Muscle layer of colon (tissue), 2 donors: ENCODE measurements around the gene ZNF684.
"Not testable (repeated sequence)": the region's sequence is repeated elsewhere in the genome, so short reads cannot be mapped to it uniquely, and the experiment has no call there.

Source experiments
- H3K27ac ChIP-seq: one replicate; pipeline ENCODE4 v1.7.0; 2013; ENCODE audit warnings: low read depth, mild to moderate bottlenecking, low read length, moderate library complexity
- H3K27me3 ChIP-seq, 2 donors: one replicate each; pipeline ENCODE4 v1.7.0; 2013; ENCODE audit warnings: low read length in 2 of 2, mild to moderate bottlenecking in 2 of 2; ENCODE audit not compliant: insufficient read depth in 2 of 2, control insufficient read depth in 1 of 2
- H3K36me3 ChIP-seq: one replicate; pipeline ENCODE4 v1.7.0; 2013; ENCODE audit warnings: mild to moderate bottlenecking, low read length; ENCODE audit not compliant: insufficient read depth
- H3K4me1 ChIP-seq: one replicate; pipeline ENCODE4 v1.7.0; 2013; ENCODE audit warnings: mild to moderate bottlenecking, low read length; ENCODE audit not compliant: insufficient read depth
- H3K4me3 ChIP-seq, 2 donors: one replicate each; pipeline ENCODE4 v1.7.0; 2013; ENCODE audit warnings: low read length in 2 of 2, low read depth in 1 of 2, mild to moderate bottlenecking in 1 of 2, moderate library complexity in 1 of 2
- H3K9ac ChIP-seq: one replicate; pipeline ENCODE4 v1.7.0; 2013; ENCODE audit warnings: low read length
- H3K9me3 ChIP-seq: one replicate; pipeline ENCODE4 v1.7.0; 2013; ENCODE audit warnings: mild to moderate bottlenecking, low read length
- donor health status: abdominal sarcoma.
- donor health status: Adenocarcinoma of cecum.

The ZNF684 gene

DNA sequence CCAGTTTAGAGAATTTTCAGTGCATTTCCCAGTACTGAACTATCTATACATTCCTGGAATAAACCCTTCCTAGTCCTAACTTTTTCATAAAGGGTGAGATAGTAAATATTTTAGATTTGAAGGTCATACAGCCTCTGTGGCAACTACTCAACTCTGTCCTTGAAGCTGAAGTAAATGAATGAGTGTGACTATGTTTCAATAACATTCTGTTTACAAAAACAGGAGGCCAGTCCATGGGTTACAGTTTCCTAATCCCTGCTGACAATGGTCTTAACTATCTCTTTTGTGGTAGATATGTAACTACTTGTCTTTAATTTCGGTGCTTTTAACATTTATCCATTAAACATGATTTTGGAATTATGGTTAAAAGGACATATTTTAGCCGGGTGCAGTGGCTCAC is 4.3 kb downstream of the ZNF684 start:
- Histone ChIP-seq H3K27ac (no peak overlapping the region), H3K4me1 (peaks cover 12% of the 10 kb centered on the region), H3K27me3 (no peaks in the 10 kb centered on the region), H3K9ac (no peak overlapping the region), H3K4me3 (no peak overlapping the region), H3K9me3 (no peaks in the 10 kb centered on the region), H3K36me3 (peaks cover 7% of the 10 kb centered on the region)

DNA sequence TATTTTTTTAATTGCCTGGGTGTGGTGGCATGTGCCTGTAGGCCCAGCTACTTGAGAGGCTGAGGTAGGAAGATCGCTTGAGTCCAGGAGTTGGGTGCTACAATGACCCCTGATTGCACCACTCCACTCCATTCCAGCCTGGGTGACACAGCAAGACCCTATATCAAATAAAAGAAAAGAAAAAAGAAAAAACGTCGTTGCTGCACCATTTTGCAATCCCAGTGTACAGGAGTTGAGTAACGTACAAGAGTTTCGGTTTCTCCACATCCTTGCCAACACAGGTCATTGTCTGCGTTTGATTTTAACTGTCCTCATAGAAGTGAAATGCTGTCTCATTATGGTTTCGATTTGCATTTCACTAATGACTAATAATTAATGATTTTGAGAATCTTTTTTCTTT is 7.9 kb downstream of the ZNF684 start:
- Histone ChIP-seq H3K4me1 (no peaks in the 10 kb centered on the region), H3K4me3 (no peak overlapping the region), H3K36me3 (peaks cover 26% of the 10 kb centered on the region), H3K9ac (no peak overlapping the region), H3K9me3 (no peaks in the 10 kb centered on the region), H3K27ac (no peak overlapping the region), H3K27me3 (no peaks in the 10 kb centered on the region)

DNA sequence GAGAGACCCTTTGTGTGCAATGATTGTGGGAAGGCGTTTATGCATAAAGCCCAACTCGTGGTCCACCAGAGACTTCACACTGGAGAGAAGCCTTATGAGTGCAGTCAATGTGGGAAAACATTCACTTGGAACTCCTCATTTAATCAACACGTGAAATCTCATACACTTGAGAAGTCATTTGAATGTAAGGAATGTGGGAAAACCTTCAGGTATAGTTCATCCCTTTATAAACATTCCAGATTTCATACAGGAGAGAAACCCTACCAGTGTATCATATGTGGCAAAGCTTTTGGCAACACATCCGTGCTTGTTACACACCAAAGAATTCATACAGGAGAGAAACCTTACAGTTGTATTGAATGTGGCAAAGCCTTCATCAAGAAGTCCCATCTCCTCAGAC is 15.5 kb downstream of the ZNF684 start:
- peaks cover 38% of the 10 kb centered on the region for H3K36me3 ChIP-seq
- no peaks in the 10 kb centered on the region for H3K27me3 ChIP-seq
- no peak overlapping the region for H3K4me3 ChIP-seq
- no peak overlapping the region for H3K27ac ChIP-seq
- peaks cover 11% of the 10 kb centered on the region for H3K9me3 ChIP-seq
- no peak overlapping the region for H3K9ac ChIP-seq
- H3K4me1 ChIP-seq = no peaks in the 10 kb centered on the region

DNA sequence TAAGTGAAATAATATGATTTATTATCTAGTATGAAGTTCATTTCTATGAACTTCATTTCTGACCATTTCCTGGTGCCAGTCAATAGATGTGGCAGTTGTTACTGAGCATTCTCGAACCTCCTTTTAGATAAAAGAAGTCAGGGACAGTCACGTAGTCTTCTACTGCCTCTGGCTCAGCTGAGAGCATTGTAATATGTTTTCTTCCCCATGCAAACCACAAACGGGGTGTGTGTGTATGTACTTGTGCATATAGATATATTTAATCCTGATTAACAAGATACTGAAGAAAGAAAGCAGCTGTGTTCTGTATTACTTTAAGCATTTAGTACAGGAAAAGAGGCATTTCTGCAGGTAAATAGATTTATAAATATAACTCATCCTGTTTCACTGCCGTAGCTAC is 21.6 kb downstream of the ZNF684 start:
- Histone ChIP-seq H3K27me3 (no peaks in the 10 kb centered on the region), H3K9me3 (no peaks in the 10 kb centered on the region), H3K4me3 (no peak overlapping the region), H3K9ac (no peak overlapping the region), H3K36me3 (no peaks in the 10 kb centered on the region), H3K4me1 (no peaks in the 10 kb centered on the region), H3K27ac (no peak overlapping the region)

DNA sequence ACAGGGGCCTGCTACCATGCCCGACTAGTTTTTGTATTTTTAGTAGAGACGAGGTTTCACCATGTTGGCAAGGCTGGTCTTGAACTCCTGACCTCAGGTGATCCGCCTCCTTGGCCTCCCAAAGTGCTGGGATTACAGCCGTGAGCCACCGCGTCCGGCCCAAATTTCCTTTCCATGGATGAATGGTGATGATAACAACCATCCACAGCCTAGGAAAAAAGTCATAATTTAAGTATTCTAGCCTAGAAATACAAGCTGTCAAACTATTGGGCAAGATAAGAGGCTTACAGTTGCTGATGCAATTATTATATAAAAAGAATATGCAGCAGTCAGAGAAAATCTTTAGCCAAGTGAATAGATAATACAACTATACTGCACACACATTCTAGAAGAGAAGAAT is 23.4 kb downstream of the ZNF684 start:
- not testable (repeated sequence) for H3K4me1 ChIP-seq, H3K27ac ChIP-seq, H3K36me3 ChIP-seq, H3K4me3 ChIP-seq, H3K9me3 ChIP-seq, H3K27me3 ChIP-seq, H3K9ac ChIP-seq

DNA sequence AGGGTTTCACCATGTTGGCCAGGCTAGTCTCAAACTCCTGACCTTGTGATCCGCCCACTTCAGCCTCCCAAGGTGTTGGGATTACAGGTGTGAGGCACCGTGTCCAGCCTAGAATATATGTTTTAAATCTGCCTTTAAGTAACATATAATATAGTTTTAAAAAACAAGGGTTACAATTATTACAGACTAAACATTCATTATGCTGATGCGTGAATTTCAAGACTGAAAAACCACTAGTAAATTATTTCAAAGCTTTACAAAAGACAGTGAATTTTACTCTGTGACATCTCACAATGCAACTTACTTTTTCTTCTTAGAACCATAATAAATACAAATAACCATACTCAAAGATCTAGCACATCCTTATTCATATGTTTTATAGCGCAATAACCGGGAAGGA is 24.7 kb downstream of the ZNF684 start:
- Histone ChIP-seq H3K27ac (no peak overlapping the region), H3K27me3 (no peaks in the 10 kb centered on the region), H3K4me1 (no peaks in the 10 kb centered on the region), H3K4me3 (no peak overlapping the region), H3K36me3 (no peaks in the 10 kb centered on the region), H3K9ac (no peak overlapping the region), H3K9me3 (no peaks in the 10 kb centered on the region)

DNA sequence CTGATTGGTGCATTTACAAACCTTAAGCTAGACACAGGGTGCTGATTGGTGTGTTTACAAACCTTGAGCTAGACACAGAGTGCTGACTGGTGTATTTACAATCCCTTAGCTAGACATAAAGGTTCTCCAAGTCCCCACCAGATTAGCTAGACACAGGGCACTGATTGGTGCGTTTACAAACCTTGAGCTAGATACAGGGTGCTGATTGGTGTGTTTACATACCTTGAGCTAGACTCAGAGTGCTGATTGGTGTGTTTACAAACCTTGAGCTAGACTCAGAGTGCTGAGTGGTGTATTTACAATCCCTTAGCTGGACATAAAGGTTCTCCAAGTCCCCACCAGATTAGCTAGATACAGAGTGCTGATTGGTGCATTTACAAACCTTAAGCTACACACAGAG is 26.8 kb downstream of the ZNF684 start:
- H3K36me3 ChIP-seq, H3K9me3 ChIP-seq, H3K27ac ChIP-seq, H3K4me3 ChIP-seq, H3K9ac ChIP-seq, H3K4me1 ChIP-seq, H3K27me3 ChIP-seq: not testable (repeated sequence)

DNA sequence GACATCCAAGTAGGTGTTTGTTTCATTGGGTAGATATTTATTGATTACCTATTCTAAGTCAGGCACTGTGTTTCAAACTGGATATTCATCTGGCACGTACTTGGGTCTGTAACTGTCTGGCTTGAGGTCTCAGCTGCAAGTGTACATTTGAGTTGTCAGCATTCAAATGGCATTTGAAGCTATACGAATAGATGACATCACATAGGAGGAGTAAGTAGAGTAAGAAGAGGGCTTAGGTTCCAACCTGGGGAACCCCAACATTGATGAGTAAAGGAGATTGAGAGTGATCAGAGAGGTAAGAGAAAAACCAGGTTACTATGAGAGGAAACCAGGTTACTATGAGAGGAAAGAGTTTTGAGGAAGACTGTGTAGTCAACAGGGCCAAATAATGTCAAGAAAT is 30.7 kb downstream of the ZNF684 start:
- Histone ChIP-seq H3K9ac (no peak overlapping the region), H3K27ac (no peak overlapping the region), H3K4me3 (no peak overlapping the region), H3K9me3 (no peaks in the 10 kb centered on the region), H3K36me3 (no peaks in the 10 kb centered on the region), H3K27me3 (no peaks in the 10 kb centered on the region), H3K4me1 (no peaks in the 10 kb centered on the region)

DNA sequence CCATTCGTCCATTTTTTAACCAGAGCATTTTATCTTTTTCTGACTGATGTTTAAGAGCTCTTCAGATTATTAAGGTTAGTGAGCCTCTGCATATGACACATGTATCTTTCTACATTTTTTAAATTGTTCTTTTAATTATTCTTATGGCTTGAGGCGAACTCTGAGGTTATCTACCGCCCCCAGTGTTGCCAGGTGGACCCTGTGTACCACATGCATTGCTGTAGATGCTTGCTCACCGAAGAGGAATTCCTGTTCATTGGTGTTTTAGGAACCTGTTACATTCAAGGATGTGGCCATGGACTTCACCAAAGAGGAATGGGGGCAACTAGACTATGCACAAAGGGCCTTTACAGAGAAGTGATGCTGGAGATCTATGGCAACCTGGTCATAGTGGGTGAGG is 31.8 kb downstream of the ZNF684 start:
- Histone ChIP-seq H3K27ac (no peak overlapping the region), H3K9ac (no peak overlapping the region), H3K27me3 (no peaks in the 10 kb centered on the region), H3K4me3 (no peak overlapping the region), H3K4me1 (no peaks in the 10 kb centered on the region), H3K9me3 (no peaks in the 10 kb centered on the region), H3K36me3 (no peaks in the 10 kb centered on the region)

DNA sequence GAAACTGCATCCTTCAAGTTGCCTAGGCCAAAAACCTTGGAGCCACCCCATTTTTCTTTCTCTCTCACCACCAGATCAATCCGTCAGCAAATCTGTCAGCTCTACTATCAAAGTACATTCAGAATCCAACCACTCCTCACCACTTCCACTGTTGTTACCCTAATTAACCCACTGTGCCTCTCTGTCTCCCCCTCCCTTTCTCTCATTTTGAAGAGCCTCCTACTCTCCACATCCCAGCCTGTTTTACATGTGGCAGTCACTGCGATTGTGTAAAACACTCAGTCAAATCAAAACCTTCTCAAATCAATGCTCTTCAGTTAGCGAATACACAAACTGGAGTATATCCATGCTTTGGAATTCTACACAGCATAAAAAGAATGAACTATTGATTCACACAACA is 33.1 kb downstream of the ZNF684 start:
- no peak overlapping the region for H3K27ac ChIP-seq
- no peak overlapping the region for H3K4me3 ChIP-seq

DNA sequence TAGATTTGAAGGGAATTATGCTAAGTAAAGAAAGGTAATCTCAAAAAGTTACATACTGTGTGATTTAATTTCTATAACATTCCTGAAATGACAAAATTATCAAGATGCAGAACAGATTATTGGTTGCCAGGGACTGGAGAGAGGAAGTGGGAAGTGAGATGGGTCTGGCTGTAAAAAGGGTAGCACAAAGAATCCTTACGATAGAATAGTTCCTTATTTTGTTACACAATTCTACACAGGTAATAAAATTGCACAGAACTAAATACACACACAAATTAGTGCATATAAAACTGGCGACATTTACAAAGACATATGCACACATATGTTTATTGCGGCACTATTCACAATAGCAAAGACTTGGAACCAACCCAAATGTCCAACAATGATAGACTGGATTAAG is 33.5 kb downstream of the ZNF684 start:
- Histone ChIP-seq H3K9ac (no peak overlapping the region), H3K27me3 (no peaks in the 10 kb centered on the region), H3K9me3 (no peaks in the 10 kb centered on the region), H3K4me1 (no peaks in the 10 kb centered on the region), H3K36me3 (no peaks in the 10 kb centered on the region), H3K4me3 (no peak overlapping the region), H3K27ac (no peak overlapping the region)

More for the DNA sequence above, 33.1 kb downstream of the ZNF684 start:
- no peaks in the 10 kb centered on the region for H3K9me3 ChIP-seq
- H3K4me1 ChIP-seq = no peaks in the 10 kb centered on the region
- no peaks in the 10 kb centered on the region for H3K36me3 ChIP-seq
- no peaks in the 10 kb centered on the region for H3K27me3 ChIP-seq
- no peak overlapping the region for H3K9ac ChIP-seq

DNA sequence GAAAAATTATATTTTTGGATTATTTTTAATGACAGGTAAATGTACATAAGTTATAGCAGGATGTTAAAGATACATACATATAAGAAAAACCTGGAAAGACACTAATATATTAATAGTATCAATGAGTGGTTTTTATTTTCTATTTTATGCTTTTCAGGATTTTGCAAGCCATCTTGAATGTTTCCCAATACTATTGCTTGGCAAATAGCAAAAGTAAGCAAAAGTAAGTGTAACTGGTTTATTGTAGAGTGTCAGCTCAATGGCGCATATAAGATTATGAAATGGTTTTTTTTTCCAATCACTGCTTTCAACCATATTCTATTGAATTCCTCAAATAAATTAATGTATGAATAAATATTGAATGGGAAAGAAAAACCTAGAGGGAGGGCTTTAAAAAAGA is 36.4 kb downstream of the ZNF684 start:
- no peak overlapping the region for H3K9ac ChIP-seq
- no peak overlapping the region for H3K4me3 ChIP-seq
- no peaks in the 10 kb centered on the region for H3K36me3 ChIP-seq
- no peak overlapping the region for H3K27ac ChIP-seq
- H3K27me3 ChIP-seq = no peaks in the 10 kb centered on the region
- no peaks in the 10 kb centered on the region for H3K4me1 ChIP-seq
- no peaks in the 10 kb centered on the region for H3K9me3 ChIP-seq
